GM19240 (cell line): ENCODE measurements around the gene KCNQ1OT1.

Source experiments
- DNase-seq: peaks from one replicate; pipeline ENCODE4 v3.0.0; 2011; ENCODE audit warnings: low spot score; ENCODE audit not compliant: insufficient read length

KCNQ1OT1 gene

GRCh38 chr11:2584812-2585565, 114.8 kb downstream of the KCNQ1OT1 start:
- no peak for DNase-seq

GRCh38 chr11:2584434-2584811, 115.4 kb downstream of the KCNQ1OT1 start:
- no peak for DNase-seq

DNA sequence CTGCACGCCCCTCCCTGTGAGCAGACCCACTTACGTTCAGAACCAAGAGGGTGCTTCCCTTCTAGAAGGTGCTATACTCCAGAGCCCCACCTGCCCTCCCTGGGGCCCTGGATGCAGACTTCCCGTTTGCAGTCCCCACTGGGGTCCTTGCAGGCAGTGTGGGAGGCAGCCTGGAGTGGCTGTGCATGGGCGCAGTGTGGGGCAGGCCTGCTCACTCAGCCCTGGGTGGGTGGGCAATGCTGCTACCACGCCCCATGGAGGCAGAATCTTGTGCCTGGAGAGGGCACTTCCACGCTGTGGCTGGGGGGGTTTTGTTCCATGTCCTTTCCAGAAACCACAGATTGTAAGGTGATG, 116.2 kb downstream of the KCNQ1OT1 start:
- no peak for DNase-seq

GRCh38 chr11:2582946-2583604, 116.7 kb downstream of the KCNQ1OT1 start:
- DNase-seq: no peak

DNA sequence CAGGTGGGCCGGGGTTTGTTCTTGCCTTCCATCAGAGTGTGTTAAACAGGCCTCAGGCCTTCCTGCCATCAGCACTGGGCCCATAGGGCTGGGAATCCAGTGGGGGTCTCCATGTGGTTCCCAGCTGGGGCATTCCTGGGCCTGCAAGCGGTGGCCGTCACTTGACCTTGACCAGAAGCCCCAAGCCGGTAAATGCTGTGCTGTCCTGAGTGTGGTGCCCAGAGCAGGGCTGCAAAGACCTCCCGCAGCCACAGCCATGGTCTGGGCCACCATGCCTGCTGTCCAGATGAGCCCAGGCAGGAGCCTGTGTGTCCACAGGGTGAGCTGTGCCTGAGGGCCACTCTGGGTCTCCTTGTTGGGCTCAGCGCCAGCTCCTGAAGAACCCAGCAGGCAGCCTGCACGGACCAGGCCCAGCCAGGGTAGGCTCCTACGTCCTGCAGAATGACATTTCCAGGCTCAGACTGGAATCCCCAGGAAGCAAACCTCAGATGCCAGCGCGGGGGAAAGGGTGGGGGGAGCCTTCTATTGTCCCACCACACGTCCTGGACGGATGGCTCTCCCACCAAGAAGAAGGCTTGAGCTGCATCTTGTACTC, 117.3 kb downstream of the KCNQ1OT1 start:
- no peak for DNase-seq

- DNase-seq: no peak
Observed at GRCh38 chr11:2581931-2582350, 117.9 kb downstream of the KCNQ1OT1 start.

DNA sequence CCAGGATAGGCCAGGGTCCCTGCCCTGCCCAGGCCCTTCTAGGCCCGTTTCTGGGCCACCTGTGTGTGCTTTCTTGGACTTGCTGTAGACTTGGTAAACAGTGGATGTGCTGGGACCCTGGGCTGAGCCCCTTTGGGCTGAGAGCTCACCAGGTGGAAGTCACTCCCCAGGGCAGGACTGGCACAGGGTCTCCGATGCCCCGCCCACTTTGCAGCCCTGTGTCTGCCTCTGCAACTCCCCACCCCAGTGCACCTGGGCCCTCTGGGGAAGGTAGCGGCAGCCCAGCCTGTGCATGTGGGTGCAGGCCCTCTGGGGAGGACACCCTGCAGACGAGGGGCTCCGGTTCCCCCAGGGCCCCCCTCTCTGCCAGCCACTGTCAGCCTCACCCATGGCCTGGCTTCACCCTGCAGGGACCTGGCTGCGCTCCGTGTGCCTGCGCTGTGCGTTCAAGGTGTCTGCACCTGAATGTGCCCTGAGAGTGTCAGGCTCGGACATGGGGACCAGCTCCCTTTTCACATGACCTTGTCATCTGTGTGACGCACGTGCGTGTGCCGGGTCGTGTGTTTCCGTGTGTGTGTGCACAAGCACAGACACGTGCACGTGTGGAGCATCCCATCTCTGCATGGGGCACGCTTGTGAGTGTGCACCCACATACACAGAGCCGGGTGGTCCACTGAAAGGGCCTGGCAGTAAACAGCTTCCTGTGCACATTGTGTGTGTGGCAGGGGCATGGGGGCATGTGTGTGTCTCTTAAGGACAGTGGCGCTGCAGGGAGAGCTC, 118.5 kb downstream of the KCNQ1OT1 start:
- no peak for DNase-seq

DNA sequence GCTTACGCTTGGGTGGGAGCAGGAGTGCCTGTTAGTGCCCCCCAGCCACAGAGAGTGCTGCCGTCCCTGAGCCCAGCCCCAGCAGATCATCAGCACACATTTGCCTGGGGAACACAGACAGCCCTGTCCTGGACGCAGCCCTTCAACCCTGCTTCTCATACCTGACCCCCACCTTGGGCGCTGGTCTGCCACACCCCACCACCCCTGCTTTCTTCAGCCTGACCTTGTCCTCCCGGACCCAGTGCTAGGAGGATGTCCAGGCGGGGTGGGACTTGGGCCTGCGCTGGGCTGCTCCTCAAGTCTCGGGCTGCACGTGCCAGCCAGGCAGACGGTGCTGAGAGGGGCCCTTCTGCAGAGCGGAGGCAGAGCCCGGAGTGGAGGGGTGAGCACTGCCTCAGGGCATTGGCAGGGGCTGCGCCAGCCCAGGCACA, 119.2 kb downstream of the KCNQ1OT1 start:
- no peak for DNase-seq

DNA sequence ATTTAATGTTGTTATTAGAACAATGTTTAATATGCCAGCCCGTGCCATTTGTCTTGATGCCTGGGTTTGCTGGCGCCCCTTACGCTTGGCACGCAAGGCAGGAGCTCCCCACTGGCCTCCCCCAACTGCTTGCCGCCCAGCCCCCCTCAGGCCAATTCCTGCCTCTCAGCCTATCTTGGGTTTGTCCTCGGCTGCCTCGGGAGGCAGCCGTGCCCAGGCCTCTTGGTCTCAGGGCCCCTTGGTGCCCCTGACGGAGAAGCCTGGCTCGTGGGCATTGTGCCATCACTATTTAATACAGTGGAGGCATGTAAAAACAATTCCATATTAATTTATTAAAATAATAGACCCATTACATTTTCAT, 119.8 kb downstream of the KCNQ1OT1 start:
- no peak for DNase-seq

DNA sequence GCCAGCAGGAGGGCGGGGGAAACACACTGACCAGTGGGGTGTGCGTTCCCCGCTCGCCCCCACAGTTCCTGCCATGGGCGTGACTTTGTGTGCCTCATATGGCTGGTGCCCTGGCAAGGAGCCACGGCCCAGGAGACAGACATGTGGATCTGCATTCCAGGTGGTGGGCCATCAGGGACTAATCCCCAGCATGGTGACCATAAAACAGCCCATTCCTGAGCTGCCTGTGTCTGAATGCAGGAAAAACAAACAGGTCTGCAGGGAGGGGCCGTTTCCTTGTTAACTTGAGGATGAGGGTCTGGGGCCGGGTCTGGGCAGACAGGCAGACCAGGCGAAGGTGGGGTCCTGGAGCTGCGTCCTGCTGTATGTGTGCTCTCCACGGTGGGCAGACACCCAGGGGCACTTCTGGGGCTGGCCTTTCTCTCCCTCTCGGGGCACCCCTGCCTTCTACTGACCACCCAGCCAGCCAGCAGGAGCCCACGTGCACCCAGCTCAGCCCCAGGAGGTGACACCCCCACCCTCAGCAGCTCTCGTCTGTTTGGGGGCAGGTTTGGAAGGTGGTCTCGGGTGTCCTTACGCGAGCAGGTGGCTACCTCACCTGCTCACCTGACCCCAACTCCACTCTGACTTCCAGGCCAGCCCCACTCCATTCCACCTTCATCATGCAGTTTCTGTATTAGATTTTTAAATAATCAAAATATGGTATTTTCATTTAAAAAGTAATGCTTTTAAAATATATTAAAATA, 120.3 kb downstream of the KCNQ1OT1 start:
- no peak for DNase-seq

DNA sequence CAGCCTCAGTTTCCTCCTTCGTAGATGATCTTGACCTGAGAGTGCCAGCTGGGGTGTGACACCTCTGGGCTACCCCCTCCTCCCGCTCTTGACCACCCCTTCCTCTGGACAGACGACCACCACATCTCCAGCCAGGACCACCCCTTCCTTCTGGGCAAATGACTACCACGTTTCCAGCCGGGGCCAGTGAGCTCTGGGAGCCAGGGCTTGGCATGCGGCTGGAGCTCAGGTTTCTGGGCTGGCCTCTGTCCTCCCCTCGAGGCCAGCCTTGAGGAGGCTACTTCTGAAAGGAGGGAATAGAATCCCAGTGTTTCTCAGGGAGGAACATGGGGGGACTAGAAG, 120.9 kb downstream of the KCNQ1OT1 start:
- no peak for DNase-seq

DNA sequence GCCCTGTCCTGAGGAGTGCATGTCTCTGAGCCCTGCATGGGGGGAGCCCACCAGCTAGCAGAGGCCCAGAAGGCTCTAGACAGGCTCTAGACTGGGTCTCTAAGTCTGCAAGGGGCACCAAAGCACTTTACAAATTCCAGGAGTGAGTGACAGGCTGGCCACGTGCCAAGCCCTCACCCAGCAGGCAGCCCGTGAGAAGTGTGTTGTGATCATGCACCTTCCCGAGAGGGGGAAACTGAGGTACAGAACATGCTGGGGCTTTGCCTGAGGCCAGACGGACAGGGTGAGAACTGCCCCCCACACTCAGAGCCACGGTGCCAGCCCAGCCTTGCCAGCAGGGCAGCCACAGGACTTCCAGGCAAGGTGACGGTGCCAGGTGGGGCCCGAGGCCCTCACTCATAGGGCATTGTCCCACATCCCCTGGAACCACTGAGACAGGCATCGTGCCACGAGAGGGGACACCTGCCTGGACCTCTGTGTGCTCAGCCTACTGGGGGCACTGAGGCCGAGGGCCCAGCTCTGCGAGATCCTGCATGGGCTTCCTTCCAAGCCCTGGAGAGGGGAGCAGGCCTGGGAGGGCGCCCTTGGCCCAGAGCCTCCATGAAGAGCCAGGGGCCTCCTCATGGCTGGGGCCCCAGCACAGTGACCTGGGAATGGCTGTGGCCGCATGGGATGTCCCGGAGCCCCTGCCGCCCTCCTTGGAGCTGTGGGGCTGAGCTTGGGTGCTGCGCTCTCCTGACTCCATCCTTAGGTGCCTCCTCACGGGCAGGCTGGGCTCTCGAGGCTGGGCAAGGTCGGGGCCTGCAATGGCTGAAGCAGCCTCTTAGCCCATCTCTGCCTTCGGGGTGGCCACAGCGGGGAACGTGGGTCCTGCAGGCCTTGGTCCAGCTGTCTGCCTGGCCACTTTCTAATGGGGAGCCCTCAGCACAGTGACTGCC, 121.5 kb downstream of the KCNQ1OT1 start:
- DNase-seq: no peak

DNA sequence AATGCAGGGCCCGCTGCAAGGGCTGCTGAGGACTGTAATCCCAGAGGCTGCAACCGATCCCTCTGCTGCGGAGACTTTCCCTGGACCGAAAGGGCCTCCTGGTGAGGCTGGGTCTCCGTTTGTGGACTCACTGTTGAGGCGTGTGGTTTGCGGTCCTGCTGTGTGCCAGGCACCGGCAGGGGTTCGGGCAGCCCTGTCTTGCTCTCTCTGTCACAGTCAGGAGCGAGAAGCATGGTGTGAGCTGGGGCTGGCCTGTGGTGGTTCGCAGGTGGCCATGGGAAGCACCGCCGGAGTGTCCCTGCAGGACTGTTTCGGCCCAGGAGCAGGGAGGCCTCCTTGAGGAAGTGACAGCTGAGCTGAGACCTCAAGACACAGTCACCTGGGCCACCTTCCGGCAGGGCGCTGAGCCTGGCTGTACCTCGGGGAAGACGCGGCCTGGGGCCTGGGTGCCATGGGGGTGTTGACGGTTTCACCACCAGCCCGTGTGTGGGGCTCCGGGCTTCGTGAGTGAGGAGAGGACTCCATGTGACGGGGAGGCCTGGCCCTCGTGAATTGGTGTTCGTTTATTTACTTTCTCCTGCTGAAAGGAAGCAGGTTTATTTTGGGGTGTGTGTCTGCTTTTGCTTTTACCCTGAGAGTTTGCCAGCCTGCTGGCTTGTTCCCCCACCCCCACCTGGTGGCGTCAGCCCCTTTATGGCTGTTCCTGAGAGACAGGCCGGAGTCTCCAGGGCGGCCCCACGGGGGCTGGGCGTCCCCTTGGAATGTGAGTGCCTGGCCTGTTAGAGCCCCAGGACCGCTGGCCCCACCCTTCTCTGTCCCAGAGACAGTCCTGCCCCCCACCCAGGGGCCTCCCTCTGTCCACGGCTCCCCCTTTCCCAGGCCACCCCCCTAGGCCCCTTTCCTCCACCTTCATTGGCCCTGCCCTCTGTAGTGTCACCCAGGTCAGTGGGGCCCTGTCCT, 122.5 kb downstream of the KCNQ1OT1 start:
- DNase-seq: no peak

GRCh38 chr11:2576549-2576948, 123.2 kb downstream of the KCNQ1OT1 start:
- no peak for DNase-seq

DNA sequence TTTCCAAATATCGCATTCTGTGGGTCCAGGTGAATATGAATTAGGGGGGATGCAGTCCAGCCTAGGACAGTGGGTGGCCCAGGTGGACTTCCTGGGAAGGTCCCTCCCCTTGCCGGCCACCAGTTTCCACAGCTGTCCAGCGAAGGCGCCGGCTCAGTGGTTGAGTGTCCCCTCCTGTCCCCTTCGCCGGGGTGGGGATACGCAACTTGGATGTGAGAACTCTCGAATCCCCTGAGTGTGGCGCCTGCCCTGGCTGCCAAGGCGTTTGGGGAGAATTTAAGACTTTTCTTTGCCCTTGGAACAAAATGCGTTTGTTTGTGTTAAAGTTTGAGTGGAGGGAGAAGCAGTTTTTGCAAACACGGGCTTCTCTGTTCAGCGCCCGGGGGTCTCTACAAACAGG, 123.7 kb downstream of the KCNQ1OT1 start:
- no peak for DNase-seq

- no peak for DNase-seq
Observed at GRCh38 chr11:2575591-2576051, 124.2 kb downstream of the KCNQ1OT1 start.

- DNase-seq: no peak
Observed at GRCh38 chr11:2574553-2575535, 125.0 kb downstream of the KCNQ1OT1 start.

GRCh38 chr11:2574043-2574552, 125.7 kb downstream of the KCNQ1OT1 start:
- no peak for DNase-seq
